DMS53 (cell line): ENCODE measurements around the gene RAB34.

ENCODE experiments used
- DNase-seq: peaks from one replicate; lab custom pipeline; 2025; lab: John Stamatoyannopoulos, UW

Gene RAB34, protein sequence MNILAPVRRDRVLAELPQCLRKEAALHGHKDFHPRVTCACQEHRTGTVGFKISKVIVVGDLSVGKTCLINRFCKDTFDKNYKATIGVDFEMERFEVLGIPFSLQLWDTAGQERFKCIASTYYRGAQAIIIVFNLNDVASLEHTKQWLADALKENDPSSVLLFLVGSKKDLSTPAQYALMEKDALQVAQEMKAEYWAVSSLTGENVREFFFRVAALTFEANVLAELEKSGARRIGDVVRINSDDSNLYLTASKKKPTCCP

GRCh38 chr17:28717578-28718332, at the start of gene RAB34:
TSS of gene RAB34 (minus strand) at chr17:28717868. CDS start at chr17:28717266, 602 bp downstream.
- DNase-seq = peak; percentile 85

DNA sequence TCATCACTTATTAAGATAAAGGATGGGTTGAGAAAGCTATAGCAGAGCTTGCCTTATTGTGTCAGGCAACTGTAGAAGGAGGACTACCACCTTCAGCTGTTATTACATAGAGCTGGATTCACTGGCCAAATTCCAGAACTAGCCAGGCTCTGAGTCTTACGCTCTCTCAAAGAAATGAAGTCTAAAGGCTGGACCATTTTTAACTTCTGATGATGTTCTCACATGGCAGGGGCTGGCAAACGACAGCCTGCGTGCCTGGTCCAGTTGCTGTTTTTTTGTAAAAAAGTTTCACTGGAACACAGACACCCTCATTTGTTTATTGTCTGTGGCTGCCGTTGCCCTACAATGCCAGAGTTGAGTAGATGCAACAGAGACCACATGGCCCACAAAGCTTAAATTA, 47.4 kb upstream of the RAB34 start:
- DNase-seq = no peak

DNA sequence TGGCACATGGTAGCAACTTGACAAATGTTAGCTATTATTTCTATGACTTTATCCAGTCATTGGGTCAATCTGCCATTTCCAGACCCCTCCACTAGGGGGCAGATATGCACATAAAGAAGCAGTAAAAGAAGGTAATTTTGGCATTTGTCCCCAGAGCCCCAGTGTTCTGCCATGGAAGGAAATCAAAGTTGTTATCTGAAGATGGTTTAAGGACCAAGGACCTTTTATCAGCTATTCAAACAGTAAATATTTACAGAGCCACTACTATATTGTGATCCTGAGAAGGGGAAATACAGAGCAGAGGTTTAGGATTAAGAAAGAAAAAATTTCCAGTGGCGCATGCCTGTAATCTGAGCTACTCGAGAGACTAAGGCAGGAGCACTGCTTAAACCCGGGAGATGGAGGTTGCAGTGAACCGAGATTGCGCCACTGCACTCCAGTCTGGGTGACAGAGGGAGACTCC, 46.2 kb upstream of the RAB34 start:
- DNase-seq = peak; percentile 80

- no peak for DNase-seq
These were observed 45.6 kb upstream of the RAB34 start for GRCh38 chr17:28763137-28763799.

DNA sequence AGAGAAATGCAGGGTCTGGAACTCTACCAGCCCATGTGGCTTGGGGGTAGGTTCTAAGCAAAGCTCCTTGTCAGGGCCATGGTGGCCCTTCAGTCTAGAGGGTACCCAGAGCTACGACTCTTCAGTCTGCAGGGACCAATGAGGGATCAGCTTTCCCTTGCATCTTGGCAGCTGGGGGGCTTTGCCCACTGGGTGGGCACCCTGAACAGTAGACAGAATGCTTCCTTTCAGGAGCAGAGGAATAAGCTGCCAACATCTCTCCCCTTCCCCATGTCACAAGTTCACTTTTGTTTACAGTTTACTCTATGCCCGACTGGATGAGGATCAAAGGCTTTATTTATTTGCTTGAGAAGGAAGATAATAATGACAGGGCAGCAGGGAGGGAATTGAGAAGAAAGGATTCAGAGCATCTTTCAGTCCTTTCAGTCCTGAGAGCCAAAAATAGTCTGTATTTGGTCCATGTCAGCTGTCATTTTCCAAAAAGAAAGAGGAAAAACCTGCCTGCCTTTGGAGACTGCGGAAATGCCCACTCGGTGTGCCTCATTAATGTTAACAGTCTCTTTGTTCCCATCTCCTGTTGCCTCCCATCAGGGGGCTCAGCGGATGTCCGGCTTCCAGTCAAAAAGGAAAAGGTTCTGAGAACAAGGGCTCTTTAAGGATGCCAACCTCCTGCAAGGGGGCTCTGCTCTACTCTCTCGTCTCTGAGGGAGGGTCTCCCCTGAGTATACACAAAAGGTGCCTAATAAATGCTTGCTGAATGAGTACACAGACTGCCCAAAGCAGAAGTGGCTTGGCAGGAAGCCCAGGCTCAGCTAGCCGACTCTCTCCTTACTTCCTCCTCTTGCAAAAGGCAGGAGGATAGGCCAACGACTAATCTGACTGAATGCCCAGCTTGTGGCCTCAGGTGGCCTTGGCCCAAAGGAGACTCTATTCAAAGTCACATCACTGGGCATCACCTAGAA, 43.2 kb upstream of the RAB34 start:
- DNase-seq = peak; percentile 48

DNA sequence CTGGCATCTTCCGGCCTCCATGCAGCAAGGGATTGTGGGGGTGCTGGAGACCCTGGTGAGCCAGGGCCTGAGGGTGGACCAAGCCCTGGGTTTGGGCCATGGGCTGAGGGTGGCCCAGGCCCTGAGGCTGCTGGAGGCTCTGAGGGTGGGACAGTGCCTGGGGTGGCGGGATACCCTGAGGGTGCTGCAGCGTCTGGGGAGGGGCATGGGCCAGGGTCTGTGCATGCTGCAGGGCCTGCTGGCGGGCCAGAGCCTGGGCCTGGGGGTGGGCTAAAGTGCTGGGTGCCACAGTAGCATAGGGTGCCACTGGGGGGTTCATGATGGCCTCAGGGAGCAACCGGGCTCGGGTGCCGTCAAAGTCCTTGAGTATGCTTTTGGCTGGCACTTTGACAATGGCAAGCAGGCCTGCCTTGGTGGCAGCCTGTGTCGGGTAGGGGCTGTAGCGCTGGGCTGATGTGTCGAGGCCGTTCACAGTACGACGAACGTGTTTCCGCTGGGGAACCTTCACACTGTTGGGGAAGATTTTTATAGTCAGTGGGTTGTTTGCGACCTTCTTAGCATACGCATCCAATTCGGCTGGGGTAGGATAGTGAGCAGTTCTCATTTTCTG, 41.7 kb upstream of the RAB34 start:
- no peak for DNase-seq

DNA sequence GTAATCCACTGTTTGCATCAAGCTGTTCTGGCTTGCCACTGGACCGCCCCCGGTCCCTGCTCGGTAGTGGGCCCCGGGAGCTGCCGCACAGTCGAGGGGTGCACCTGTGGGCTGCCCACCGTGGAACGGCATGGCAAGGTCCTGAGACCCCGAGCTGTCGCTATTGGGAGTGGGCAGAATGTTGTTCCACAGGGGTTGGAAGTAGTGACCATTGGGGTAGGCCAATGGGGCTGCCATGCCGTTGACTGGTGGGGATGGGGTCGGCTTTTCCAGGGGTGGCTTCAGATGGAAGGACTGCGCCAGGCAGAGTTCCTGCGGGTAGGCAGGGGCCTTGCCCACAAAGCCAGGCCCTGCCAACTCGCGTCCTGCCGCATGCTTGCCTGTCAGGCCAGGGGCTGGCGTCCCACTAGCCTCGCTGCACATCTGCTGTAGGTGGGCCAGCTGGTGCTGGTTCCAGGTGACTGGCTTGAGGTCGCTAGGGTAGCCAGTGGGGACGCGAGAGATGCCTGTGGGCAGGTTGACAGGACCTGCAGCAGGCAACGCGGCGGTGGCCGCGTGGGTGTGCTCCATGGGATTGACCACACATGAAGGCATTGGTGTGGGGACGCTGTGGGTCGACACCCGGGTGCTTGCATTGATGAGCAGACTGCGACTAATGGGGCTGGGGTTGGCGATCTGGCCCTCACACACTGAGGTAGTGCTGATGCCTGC, 40.9 kb upstream of the RAB34 start:
- DNase-seq = no peak

GRCh38 chr17:28756049-28756804, 38.6 kb upstream of the RAB34 start:
- DNase-seq = no peak

GRCh38 chr17:28755486-28755885, 37.8 kb upstream of the RAB34 start:
- no peak for DNase-seq

DNA sequence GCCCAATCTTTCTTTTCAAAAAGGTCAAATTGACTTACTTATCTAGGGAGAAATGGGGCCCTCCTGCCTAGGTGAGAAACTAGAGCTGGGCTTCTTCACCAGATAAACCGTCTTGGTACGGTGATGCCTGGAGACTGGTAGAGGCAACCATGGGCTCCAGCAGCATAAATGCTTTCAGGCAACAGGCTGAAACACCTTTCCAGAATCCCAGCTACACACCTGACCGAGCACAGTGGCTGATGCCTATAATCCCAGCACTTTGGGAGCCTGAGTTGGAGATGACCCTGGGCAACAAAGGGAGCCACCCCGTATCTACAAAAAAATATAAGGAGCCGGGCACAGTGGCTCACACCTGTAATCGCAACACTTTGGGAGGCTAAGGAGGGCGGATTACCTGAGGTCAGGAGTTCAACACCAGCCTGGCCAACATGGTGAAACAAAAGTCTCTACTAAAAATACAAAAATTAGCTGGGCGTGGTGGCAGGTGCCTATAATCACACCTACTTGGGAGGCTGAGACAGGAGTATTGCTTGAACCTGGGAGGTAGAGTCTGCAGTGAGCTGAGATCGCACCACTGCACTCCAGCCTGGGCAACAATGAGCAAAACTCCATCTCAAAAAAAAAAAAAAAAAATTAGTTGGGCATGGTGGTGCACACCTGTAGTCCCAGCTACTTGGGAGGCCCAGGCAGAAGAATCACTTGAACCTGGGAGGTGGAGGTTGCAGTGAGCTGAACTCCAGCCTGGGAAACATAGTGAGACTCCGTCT, 34.1 kb upstream of the RAB34 start:
- DNase-seq = no peak

- peak; percentile 94 for DNase-seq
These were observed 32.7 kb upstream of the RAB34 start for GRCh38 chr17:28750178-28751047.

DNA sequence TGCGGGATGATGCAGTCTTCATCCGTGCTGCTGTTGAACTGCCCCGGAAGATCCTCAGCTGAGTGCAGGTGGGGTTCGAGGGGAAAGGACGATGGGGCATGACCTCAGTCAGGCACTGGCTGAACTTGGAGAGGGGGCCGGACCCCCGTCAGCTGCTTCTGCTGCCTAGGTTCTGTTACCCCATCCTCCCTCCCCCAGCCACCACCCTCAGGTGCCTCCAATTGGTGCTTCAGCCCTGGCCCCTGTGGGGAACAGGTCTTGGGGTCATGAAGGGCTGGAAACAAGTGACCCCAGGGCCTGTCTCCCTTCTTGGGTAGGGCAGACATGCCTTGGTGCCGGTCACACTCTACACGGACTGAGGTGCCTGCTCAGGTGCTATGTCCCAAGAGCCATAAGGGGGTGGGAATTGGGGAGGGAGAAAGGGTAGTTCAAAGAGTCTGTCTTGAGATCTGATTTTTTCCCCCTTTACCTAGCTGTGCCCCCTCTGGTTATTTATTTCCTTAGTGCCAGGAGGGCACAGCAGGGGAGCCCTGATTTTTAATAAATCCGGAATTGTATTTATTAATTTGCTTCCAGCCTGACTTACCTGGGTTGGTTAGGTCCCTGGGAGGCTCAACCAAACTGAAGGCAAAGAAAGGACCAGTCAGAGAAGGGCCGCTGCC, 32.0 kb upstream of the RAB34 start:
- no peak for DNase-seq

- DNase-seq = no peak
These were observed 31.3 kb upstream of the RAB34 start for GRCh38 chr17:28748852-28749515.

- no peak for DNase-seq
These were observed 30.4 kb upstream of the RAB34 start for GRCh38 chr17:28747801-28748750.

GRCh38 chr17:28747051-28747691, 29.5 kb upstream of the RAB34 start:
- peak; percentile 88 for DNase-seq
